ENCODE data around the gene CDC42BPA. TPM values are rescaled to one million over a fixed set of nuclear protein-coding genes. Genes with fewer than 3 reads are reported as not detected.

CDC42BPA gene
- polyA plus RNA-seq, 6 donors from 2014 or later: 0.03 to 0.74 (median 0.48) TPM; not detected in 2

DNA sequence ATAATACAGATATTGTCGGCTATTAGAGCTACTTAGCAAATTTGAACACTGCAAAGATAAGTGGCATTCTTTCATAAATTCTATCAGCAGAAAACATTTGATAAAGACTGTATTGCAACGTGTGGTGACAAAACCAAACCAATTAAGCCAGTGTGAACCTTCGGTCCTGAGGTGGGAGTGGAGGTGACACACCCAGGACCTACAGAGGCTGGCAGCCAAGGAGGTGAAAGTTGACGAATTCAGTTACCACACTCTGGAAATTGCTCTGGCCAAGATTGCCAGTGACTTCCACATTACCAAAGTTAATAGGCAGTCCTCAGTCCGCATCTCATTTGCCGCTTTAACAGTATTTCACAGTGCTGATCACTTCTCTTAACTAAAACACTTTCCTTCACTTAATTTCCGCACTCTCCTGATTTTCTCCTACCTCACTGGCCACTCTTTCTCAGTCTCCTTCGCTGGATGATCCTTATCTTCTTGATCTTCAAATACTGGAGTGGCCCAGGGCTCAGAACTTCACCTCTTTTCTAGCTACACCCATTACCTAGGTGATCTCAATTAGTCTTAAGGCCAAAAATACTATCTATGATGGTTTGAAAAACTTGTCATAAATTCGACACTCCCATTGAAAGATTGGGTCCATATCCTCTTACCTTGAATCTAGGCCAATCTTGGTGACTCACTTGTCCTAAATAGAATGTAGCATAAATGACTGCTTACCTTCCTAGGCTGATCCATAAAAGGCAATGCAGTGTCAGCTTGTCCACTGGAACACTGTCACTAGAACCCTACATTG, 5.1 kb upstream of the CDC42BPA start:
- Mint-ChIP-seq H3K9me3 (peaks cover 0 to 5% (median 2%) of the 10 kb centered on the region in 7 donors), H3K27me3 (peaks cover 29 to 50% (median 42%) of the 10 kb centered on the region in 3 donors), H3K36me3 (peaks cover 4 to 6% of the 10 kb centered on the region in 2 donors), H3K4me3 (peak overlapping the region in 1 of 8 donors; percentile 35), H3K4me1 (peaks cover 0 to 4% (median 2%) of the 10 kb centered on the region in 3 donors), H3K27ac (no peak overlapping the region)
- DNase-seq (no peak), ATAC-seq (ENCODE audit: low read depth in 2 of 2) (no peak)

DNA sequence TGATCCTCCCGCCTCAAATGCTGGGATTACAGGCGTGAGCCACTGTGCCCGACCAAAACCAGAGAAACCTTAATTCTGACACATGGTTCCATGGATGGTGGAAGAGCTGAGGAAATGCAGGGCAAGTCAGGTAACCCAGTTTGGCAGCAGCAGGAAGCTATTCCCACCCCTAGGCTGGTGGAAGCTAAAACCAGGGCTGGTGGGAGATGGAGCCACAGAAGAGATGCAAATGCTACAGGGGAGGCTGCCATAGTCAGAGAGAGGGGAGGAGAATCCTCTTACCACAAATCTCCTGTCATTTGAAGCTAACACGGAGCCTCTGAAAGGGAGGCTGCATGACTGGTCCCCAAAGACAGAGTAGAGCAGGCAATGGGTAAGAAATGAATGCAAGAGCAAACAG, 4.1 kb upstream of the CDC42BPA start:
- peaks cover 0 to 5% (median 4%) of the 10 kb centered on the region in 3 donors for H3K4me1 Mint-ChIP-seq

DNA sequence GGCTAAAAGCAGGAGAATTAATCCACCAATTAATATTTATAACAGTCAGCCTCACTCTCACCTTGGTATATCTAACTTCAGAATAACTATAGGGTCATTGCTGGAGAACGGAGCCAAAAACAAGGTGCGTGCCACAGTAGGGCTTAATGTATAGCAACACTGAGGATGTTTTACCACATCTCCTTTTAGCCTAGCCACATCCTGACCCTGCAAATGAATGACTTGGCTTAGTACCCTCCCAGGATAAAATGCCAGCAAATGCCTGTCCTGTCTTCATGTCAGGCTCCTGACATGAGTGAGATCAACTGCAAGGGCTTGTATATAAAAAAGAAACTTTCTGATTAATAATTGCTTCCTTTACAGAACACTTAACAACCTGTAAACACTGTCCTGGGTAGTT, 2.7 kb upstream of the CDC42BPA start:
- Mint-ChIP-seq H3K36me3 (peaks cover 4 to 6% of the 10 kb centered on the region in 2 donors), H3K27ac (no peak overlapping the region), H3K4me1 (peaks cover 0 to 9% (median 4%) of the 10 kb centered on the region in 3 donors), H3K27me3 (peaks cover 45 to 67% (median 59%) of the 10 kb centered on the region in 3 donors), H3K4me3 (peak overlapping the region in 1 of 8 donors; percentile 44), H3K9me3 (peaks cover 0 to 5% (median 2%) of the 10 kb centered on the region in 7 donors)
- ATAC-seq (ENCODE audit: low read depth in 2 of 2): no peak
- DNase-seq: no peak

More for the DNA sequence above, 4.1 kb upstream of the CDC42BPA start:
- Mint-ChIP-seq H3K9me3 (peaks cover 0 to 5% (median 2%) of the 10 kb centered on the region in 7 donors), H3K27ac (no peak overlapping the region), H3K4me3 (no peak overlapping the region), H3K27me3 (peaks cover 32 to 54% (median 46%) of the 10 kb centered on the region in 3 donors), H3K36me3 (peaks cover 4 to 6% of the 10 kb centered on the region in 2 donors)
- ATAC-seq (ENCODE audit: low read depth in 2 of 2): no peak
- no peak for DNase-seq

DNA sequence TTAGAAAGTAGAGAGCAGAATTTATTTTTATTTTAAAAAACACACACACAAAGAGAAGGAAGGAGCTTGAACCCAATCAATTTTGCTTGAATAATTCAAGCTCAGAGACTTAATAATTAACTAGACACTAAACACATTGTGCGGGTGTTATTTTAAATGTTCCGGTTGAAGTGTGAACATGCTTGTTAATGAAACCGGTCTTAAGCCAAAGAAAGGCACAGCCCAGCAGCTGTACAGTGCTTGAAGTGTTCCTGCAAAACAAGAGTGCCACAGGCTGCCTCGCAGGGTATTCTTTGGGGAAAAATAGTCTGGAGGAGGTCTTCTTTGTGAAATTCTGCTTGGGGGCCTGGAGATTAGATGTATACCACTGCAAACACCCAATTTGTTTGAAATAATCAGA, 2.2 kb upstream of the CDC42BPA start:
- Mint-ChIP-seq H3K36me3 (peaks cover 4 to 6% of the 10 kb centered on the region in 2 donors), H3K4me1 (peaks cover 0 to 9% (median 4%) of the 10 kb centered on the region in 3 donors), H3K27me3 (peaks cover 49 to 70% (median 60%) of the 10 kb centered on the region in 3 donors), H3K27ac (no peak overlapping the region), H3K9me3 (peaks cover 0 to 5% (median 2%) of the 10 kb centered on the region in 7 donors), H3K4me3 (peak overlapping the region in 1 of 8 donors; percentile 44)
- DNase-seq (no peak), ATAC-seq (ENCODE audit: low read depth in 2 of 2) (no peak)

DNA sequence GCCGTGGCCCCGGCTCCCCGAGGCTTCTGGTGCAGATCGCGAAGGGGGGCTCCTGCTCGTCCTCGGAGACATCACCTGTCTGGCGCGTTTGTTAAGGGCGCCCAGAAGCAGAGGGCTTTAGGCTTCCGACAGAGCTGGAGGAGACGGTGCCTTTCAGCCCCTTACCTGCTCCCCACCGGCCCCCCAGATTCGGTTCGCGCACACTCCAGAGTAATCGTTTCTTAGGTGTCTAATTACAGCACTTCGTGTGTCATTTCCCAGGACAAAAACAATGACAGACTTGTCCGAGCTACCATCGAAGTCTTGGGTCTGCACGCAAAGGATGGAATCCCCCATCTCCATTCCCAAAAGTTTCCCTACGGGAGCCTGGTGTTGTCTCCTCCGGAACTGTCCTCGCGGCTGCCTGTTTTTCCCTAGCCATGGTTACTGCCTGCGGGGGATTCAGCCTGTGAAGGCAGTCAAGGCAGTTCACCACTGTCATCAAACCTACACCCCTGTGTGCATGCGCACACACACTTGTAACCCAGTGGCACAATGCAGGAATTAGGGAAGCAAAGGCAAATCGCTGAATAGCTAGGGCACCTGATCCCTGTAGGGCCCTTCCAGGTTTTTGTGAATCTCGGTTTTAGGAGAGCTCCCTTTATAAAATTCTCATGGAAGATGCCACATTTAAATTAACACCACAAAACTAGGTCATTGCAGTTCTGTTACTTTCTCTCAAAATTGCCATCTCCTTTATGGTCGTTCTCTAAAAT, 738 bp upstream of the CDC42BPA start:
- ATAC-seq (ENCODE audit: low read depth in 2 of 2) (peak; percentile 23 to 25), DNase-seq (no peak)
- Mint-ChIP-seq H3K36me3 (peaks cover under 1 to 4% of the 10 kb centered on the region in 2 donors), H3K27ac (peak overlapping the region in 1 of 6 donors; percentile 89), H3K27me3 (peaks cover 53 to 77% (median 55%) of the 10 kb centered on the region in 3 donors), H3K9me3 (peaks cover 0 to 4% (median 1%) of the 10 kb centered on the region in 7 donors), H3K4me1 (peaks cover 0 to 9% (median 4%) of the 10 kb centered on the region in 3 donors), H3K4me3 (peak overlapping the region; percentile 80 to 89 (median 84))

DNA sequence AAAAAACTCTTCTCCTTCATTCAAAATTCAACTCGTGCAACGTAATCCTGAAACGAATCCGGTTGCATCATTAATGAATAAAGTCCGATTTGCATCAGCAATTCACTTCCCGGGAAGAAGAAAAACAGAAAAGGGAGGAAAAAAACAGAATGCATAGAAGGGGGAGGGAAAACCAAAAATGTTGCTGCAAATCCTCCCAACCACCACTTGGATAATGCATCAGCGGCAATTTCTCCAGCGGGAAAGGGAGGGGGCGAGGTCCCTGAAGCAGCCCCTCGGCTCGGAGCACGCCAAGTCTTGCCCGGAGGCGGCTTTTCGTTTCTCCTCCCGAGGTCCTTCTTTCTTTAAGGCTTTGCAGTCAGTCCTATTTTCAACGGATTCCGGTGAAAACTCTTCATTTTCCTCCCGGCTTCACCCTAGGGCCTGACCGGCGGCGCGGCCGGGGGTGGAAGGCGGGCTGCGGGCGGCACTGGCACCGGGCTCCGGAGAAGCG, 723 bp downstream of the CDC42BPA start:
- Mint-ChIP-seq H3K4me3 (peak overlapping the region; percentile 72 to 88 (median 82)), H3K27ac (no peak overlapping the region), H3K27me3 (peaks cover 46 to 72% (median 53%) of the 10 kb centered on the region in 3 donors), H3K4me1 (peaks cover 0 to 9% (median 4%) of the 10 kb centered on the region in 3 donors), H3K36me3 (peaks cover 0 to 4% of the 10 kb centered on the region in 2 donors), H3K9me3 (peaks cover 0 to 1% (median 0%) of the 10 kb centered on the region in 7 donors)
- ATAC-seq (ENCODE audit: low read depth in 2 of 2) (peak in 1 of 2 donors; percentile 7), DNase-seq (no peak)

DNA sequence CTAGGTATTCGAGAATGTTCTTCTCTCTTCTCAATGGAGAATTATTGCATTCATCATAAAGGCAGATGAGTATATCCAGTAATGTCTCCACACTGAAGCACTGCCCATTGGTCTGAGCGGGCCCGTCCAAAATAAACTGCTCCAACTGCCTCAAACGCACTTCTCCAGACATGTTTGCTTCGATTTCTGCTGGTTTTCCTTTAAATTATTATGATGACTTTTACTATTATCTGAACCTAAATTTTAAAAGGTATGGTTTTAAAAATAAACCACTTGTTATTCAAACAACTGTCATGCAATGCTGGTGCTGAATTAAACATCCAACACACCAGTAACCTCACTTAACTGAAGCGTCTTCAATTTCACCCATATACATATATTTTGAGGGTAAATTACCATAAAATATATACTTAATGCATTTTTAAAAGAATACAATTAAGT, 1.3 kb downstream of the CDC42BPA start:
- peaks cover 46 to 69% (median 49%) of the 10 kb centered on the region in 3 donors for H3K27me3 Mint-ChIP-seq
- H3K27ac Mint-ChIP-seq: no peak overlapping the region
- H3K4me3 Mint-ChIP-seq: peak overlapping the region in 4 of 8 donors; percentile 53 to 83 (median 77)
- no peak for DNase-seq
- peaks cover 0 to 4% of the 10 kb centered on the region in 2 donors for H3K36me3 Mint-ChIP-seq
- H3K4me1 Mint-ChIP-seq: peaks cover 0 to 9% (median 4%) of the 10 kb centered on the region in 3 donors
- ATAC-seq (ENCODE audit: low read depth in 2 of 2): no peak
- peaks cover 0 to 1% (median 0%) of the 10 kb centered on the region in 7 donors for H3K9me3 Mint-ChIP-seq

DNA sequence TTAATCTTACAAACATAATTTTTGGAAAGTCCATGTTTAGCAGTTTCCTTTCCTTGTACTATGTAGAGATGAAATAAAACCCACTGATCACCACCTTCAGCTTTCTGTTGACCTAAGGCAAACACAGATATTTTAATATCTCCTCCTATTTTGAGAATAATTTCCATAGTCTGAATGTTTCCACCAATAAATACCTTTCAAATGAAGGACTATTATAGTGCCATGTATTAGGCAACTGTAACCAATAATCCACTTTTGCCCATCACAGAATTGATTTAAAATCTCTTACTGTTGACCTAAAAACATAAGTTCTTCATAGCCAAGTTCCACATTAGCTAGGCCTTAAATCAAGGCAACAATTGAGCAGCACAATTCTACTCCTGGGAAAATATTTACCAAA, 1.8 kb downstream of the CDC42BPA start:
- peaks cover 0 to 2% of the 10 kb centered on the region in 2 donors for H3K36me3 Mint-ChIP-seq
- peaks cover 0 to 1% (median 0%) of the 10 kb centered on the region in 7 donors for H3K9me3 Mint-ChIP-seq
- peak overlapping the region in 2 of 8 donors; percentile 80 to 83 for H3K4me3 Mint-ChIP-seq
- H3K4me1 Mint-ChIP-seq: peaks cover 0 to 9% (median 4%) of the 10 kb centered on the region in 3 donors
- DNase-seq: no peak
- ATAC-seq (ENCODE audit: low read depth in 2 of 2): no peak
- H3K27ac Mint-ChIP-seq: no peak overlapping the region
- H3K27me3 Mint-ChIP-seq: peaks cover 49 to 69% (median 49%) of the 10 kb centered on the region in 3 donors

DNA sequence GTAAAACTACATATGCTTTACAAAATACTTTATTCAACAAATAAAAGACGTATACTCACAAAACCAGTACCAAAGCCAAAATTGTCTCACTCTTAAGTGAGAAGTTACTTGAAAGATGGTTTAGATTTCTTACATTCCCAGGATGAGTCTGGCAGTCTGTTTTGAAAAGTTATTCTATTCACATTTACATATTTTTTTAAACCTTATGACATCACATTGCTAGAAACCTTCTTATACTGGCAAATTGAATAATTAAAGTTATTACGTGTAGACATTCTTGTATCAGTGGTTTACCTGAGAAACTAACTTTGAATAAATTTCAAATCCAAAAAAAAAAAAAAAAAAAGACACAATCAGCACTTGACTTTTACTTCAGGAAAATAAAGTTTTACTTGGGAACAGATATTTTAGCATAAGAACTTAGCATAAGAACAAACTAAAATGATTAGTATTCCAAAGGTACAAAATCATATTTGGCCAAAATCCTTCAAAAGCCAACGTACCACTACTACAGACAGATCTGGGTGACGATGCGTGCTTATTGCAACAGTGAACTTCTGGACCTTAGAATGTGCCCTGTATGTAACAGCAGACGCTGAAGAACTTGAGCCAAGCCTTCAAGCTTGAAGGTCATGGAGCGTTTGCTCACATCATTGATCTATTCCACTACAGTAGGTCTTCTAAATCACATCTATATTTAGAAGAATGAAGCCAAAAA, 2.5 kb downstream of the CDC42BPA start:
- no peak overlapping the region for H3K27ac Mint-ChIP-seq
- no peak for ATAC-seq (ENCODE audit: low read depth in 2 of 2)
- H3K4me3 Mint-ChIP-seq: peak overlapping the region in 1 of 8 donors; percentile 83
- no peaks in the 10 kb centered on the region for H3K9me3 Mint-ChIP-seq
- peaks cover 43 to 65% (median 45%) of the 10 kb centered on the region in 3 donors for H3K27me3 Mint-ChIP-seq
- no peaks in the 10 kb centered on the region for H3K36me3 Mint-ChIP-seq
- no peak for DNase-seq
- H3K4me1 Mint-ChIP-seq: peaks cover 0 to 9% (median 4%) of the 10 kb centered on the region in 3 donors

DNA sequence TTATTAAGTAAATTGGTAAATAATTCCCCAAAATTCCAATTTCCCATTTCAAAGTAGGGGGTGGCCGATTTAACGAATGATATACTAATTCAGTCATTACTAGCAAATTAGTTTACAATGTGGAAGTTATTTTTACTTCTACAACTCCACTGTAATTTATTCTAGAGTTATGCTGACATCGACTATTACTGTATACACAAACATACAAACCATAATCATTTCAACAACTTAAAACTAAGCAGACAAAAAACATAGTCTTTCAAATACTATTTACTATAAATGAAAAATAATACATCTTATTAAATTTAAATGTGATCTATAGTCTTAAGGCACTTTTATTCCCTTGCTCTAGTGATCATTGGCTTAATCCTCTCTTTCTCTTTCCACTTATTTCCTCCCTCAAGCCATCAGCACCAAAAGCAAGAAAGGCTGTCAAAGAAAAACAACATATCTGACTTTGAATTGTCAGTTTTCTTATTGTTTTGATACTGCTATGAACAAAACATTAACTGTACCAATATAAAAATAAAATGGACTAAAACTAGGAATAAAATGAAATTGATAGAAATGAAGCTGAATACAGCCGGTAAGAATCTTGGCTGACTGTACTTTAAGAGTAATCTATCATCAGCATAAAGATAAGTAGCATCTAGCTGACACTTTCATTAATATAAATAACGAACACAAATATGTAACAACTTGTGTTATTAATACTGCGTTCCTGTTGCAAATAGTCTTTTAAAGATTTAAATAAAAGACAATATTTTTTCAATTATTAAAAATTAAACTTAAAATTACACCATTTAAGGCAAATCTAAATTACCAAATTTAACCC, 4.1 kb downstream of the CDC42BPA start:
- Mint-ChIP-seq H3K9me3 (peaks cover 0 to 3% (median 0%) of the 10 kb centered on the region in 7 donors), H3K4me1 (peaks cover 0 to 9% (median 4%) of the 10 kb centered on the region in 3 donors), H3K27ac (no peak overlapping the region), H3K4me3 (no peak overlapping the region), H3K36me3 (no peaks in the 10 kb centered on the region), H3K27me3 (peaks cover 40 to 64% (median 41%) of the 10 kb centered on the region in 3 donors)
- DNase-seq (no peak), ATAC-seq (ENCODE audit: low read depth in 2 of 2) (no peak)

DNA sequence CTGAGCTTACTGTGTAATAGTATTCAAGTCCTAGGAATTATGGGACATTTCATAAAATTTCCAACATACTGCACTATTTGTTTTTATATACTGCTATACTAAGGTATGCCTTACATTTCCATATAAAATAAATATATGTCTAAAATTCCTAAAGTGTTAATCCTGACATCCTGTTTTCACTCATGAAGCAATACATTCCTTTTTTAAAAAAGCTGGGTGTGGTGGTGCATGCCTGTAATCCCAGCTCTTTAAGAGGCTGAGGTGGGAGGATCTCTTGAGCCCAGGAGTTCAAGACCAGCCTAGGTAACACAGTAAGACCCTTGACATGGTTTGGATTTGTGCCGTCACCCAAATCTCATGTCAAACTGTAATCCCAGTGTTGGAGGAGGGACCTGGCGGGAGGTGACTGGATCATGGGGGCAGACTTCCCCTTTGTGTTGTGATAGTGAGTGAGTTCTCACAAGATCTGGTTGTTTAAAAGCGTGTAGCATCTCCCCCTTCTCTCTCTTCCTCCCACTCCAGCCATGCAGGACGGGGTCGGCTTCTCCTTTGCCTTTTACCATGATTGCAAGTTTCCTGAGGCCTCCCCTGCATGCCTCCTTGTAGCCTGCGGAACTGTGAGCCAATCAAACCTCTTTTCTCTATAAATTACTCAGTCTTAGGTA, 5.8 kb downstream of the CDC42BPA start:
- no peaks in the 10 kb centered on the region for H3K36me3 Mint-ChIP-seq
- peaks cover 0 to 5% (median 4%) of the 10 kb centered on the region in 3 donors for H3K4me1 Mint-ChIP-seq
- H3K4me3 Mint-ChIP-seq: no peak overlapping the region
- peaks cover 33 to 56% (median 36%) of the 10 kb centered on the region in 3 donors for H3K27me3 Mint-ChIP-seq
- H3K9me3 Mint-ChIP-seq: peaks cover 0 to 3% (median 0%) of the 10 kb centered on the region in 7 donors
- DNase-seq (no peak), ATAC-seq (ENCODE audit: low read depth in 2 of 2) (no peak)
- no peak overlapping the region for H3K27ac Mint-ChIP-seq

All from naive B cell (primary cell).